Measurements from ENCODE around the gene OOSP1. TPM values are rescaled to one million over a fixed set of nuclear protein-coding genes. Genes with fewer than 3 reads are reported as not detected.
"Not testable (repeated sequence)": the region's sequence is repeated elsewhere in the genome, so short reads cannot be mapped to it uniquely, and the experiment has no call there.

Gene OOSP1
- total RNA-seq, 1 donor from 2014 or later = not detected

DNA sequence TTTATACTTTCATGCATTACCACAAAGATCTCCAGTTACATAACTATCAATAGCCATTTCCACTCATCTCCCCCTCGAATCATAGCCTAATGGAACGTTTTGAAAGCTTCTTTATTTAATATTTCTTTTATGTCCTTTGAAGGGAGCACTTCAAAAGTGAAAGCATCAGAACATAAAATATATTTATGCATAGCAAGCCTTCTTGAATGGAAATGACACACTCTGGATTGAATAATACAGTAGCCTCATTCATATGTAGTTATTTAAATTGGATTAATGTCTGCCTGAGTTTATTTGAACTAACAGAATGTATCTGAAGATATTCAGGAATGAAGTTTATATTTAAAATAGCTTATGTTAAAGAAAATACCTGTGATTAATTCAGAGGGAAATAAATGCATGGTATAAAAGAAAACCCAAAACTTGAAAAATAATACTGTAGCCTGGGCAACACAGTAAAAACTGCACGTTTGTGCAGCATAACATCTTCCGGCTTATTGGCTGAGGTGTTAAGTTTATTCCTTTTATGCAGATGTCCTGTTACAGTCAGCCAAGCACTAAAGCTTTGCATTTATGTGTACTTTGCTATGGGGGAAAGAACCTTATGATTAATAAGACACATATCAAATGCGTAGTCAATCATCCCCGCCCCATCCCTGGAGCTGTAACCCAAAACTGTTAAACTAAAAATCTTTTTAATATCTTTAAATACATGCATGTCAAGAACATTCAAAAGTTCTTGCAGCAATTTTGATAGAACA is 37.7 kb upstream of the OOSP1 start:
- no peaks in the 10 kb centered on the region for H3K36me3 ChIP-seq (ENCODE audit: control insufficient read depth, insufficient read depth, low read length)
- no peaks in the 10 kb centered on the region for H3K27me3 ChIP-seq (ENCODE audit: control insufficient read depth, insufficient read depth, low read length)
- no peak for DNase-seq (ENCODE audit: low read depth)
- H3K4me3 ChIP-seq (ENCODE audit: low read depth, low read length) = no peak overlapping the region
- TF ChIP-seq, protein P1, sequence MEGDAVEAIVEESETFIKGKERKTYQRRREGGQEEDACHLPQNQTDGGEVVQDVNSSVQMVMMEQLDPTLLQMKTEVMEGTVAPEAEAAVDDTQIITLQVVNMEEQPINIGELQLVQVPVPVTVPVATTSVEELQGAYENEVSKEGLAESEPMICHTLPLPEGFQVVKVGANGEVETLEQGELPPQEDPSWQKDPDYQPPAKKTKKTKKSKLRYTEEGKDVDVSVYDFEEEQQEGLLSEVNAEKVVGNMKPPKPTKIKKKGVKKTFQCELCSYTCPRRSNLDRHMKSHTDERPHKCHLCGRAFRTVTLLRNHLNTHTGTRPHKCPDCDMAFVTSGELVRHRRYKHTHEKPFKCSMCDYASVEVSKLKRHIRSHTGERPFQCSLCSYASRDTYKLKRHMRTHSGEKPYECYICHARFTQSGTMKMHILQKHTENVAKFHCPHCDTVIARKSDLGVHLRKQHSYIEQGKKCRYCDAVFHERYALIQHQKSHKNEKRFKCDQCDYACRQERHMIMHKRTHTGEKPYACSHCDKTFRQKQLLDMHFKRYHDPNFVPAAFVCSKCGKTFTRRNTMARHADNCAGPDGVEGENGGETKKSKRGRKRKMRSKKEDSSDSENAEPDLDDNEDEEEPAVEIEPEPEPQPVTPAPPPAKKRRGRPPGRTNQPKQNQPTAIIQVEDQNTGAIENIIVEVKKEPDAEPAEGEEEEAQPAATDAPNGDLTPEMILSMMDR (IDR thresholded peaks at IDR 0.05; ENCODE audit: insufficient read depth, low read length, poor library complexity, severe bottlenecking) = no peak

DNA sequence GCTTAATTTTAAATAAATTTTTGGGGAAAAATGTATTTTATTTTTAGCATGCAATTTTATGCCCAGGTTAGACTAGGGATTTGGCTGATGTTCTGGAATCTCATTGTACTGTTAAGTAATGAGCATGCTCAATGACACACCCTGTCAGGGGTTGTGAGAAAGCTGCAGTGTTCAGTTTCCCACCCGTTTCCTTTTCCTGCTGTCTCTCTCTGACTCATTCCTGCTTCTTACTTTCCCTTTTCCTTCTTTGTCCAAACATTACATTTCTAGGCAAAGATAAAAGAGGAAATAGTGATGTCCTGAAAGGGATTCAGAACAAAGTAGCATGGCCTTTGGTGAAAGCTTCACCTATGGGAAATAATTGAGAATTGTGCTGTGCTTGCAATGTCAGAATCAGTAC is 36.9 kb upstream of the OOSP1 start:
- no peak overlapping the region for H3K4me3 ChIP-seq (ENCODE audit: low read depth, low read length)
- TF ChIP-seq, protein P1 (IDR thresholded peaks at IDR 0.05; ENCODE audit: insufficient read depth, low read length, poor library complexity, severe bottlenecking) = no peak
- H3K27me3 ChIP-seq (ENCODE audit: control insufficient read depth, insufficient read depth, low read length) = no peaks in the 10 kb centered on the region
- peak; percentile 72 for DNase-seq (ENCODE audit: low read depth)
- no peaks in the 10 kb centered on the region for H3K36me3 ChIP-seq (ENCODE audit: control insufficient read depth, insufficient read depth, low read length)

DNA sequence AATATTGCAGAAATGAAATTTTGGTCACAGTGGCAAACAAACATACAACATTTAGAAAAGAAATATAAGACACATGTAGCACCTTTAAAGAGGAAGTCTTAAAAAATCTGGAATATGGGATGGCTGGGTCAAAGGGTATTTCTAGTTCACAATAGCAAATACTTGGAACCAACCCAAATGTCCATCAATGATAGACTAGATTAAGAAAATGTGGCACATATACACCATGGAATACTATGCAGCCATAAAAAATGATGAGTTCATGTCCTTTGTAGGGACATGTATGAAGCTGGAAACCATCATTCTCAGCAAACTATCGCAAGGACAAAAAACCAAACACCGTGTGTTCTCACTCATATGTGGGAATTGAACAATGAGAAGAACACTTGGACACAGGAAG is 34.7 kb upstream of the OOSP1 start:
- not testable (repeated sequence) for H3K36me3 ChIP-seq (ENCODE audit: control insufficient read depth, insufficient read depth, low read length); DNase-seq (ENCODE audit: low read depth); H3K27me3 ChIP-seq (ENCODE audit: control insufficient read depth, insufficient read depth, low read length); H3K4me3 ChIP-seq (ENCODE audit: low read depth, low read length)

DNA sequence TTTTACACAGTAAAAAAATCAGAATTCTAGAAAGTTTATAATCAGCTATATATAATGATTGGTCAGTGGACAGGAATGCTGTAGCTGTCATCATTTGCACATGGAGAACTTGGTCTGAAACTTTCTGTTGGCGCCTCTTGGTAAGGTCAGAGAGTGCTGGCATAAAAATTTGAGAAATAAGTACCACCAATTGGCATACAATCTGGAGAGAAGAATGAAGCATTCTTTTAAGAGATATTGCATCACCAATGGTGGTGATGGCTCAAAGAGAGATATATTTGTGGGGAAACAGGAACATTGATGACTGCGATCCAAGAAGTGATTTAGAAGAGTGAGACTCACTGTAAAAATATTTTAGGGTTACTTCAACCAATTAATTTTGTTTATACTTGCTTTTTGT is 19.8 kb upstream of the OOSP1 start:
- Histone ChIP-seq H3K27me3 (ENCODE audit: control insufficient read depth, insufficient read depth, low read length) (no peaks in the 10 kb centered on the region), H3K4me3 (ENCODE audit: low read depth, low read length) (no peak overlapping the region), H3K36me3 (ENCODE audit: control insufficient read depth, insufficient read depth, low read length) (no peaks in the 10 kb centered on the region)
- TF ChIP-seq, protein P1 (IDR thresholded peaks at IDR 0.05; ENCODE audit: insufficient read depth, low read length, poor library complexity, severe bottlenecking) = no peak
- DNase-seq (ENCODE audit: low read depth) = no peak

DNA sequence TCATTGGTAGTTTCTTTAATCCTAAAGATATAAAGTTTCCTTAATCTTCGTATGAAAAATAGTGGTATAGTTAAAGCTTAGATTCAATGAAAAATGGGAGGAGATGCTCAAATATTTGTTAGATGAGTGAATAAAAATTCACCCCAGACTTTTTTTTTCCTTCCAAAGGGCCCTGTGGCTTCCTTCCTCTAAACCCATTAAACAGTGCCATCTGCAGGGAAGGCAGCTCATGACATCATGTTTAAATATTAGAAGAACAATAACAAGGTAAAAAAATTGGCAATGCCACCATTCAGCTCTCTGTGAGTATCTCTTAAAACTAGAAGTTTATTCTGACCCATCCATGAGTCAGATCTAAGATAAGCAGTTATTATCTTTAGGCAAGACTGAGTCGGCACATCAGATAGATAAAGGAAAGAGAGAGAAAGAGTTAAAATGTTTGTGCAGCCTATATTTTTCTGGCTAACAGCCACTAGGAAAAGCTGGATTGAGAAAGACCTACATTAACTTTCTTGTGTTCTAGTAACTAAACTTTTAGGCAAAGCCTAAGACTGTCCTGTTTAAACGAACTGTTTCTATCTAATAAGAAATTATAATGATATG is 19.1 kb upstream of the OOSP1 start:
- TF ChIP-seq, protein P1 (IDR thresholded peaks at IDR 0.05; ENCODE audit: insufficient read depth, low read length, poor library complexity, severe bottlenecking) = peak; percentile 50
- Histone ChIP-seq H3K4me3 (ENCODE audit: low read depth, low read length) (no peak overlapping the region), H3K36me3 (ENCODE audit: control insufficient read depth, insufficient read depth, low read length) (no peaks in the 10 kb centered on the region), H3K27me3 (ENCODE audit: control insufficient read depth, insufficient read depth, low read length) (no peaks in the 10 kb centered on the region)
- DNase-seq (ENCODE audit: low read depth) = no peak

DNA sequence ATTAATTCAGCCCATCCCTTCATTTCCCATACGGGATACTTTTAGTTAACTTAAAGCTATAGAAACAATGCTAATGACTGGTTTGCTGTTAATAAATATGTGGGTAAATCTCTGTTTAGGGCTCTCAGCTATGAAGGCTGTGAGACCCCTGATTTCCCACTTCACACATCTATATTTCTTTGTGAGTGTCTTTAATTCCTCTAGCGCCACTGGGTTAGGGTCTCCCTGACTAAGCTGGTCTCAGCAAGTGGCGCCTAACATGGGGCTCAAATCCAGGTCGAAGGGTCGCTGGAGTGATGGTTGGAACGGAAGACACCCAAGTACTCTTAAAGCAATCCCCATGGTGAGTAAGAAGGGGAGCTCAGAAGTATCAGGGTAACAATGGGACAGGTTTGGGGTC is 14.4 kb upstream of the OOSP1 start:
- TF ChIP-seq, protein P1 (IDR thresholded peaks at IDR 0.05; ENCODE audit: insufficient read depth, low read length, poor library complexity, severe bottlenecking) = no peak
- no peak overlapping the region for H3K4me3 ChIP-seq (ENCODE audit: low read depth, low read length)
- no peaks in the 10 kb centered on the region for H3K27me3 ChIP-seq (ENCODE audit: control insufficient read depth, insufficient read depth, low read length)
- no peak for DNase-seq (ENCODE audit: low read depth)
- H3K36me3 ChIP-seq (ENCODE audit: control insufficient read depth, insufficient read depth, low read length) = no peaks in the 10 kb centered on the region

All from kidney epithelial cell (primary cell).